CD1c-positive myeloid dendritic cell (primary cell): Measurements from ENCODE around the gene OR10V1.
A peak's percentile ranks its signal among the peaks of the same experiment; 100 is the strongest.

Experiments used
- DNase-seq: peaks from one replicate; pipeline ENCODE4 v3.0.0-alpha.2; 2016; ENCODE audit errors: extremely low spot score

The OR10V1 gene, protein sequence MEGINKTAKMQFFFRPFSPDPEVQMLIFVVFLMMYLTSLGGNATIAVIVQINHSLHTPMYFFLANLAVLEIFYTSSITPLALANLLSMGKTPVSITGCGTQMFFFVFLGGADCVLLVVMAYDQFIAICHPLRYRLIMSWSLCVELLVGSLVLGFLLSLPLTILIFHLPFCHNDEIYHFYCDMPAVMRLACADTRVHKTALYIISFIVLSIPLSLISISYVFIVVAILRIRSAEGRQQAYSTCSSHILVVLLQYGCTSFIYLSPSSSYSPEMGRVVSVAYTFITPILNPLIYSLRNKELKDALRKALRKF

DNA sequence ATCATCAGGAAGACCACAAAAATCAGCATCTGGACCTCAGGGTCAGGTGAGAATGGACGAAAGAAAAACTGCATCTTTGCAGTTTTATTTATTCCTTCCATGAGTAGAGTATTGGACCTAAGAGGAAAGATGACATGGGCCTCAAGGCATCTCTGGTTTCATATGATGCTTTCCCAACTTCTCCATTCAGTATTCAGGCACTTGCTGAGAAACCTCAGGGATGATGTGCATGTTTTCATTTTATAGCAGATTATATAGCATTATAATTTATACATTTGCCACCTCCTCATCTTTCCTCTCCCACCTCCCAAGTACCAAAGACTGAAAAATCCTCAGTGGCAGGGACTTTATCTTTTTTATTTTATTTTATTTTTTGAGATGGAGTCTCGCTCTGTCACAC is at the start of gene OR10V1:
Gene OR10V1 (minus strand): TSS at position 101 of the 400 bp plus-strand sequence. CDS start 0 bp downstream, at position 101.
- DNase-seq, result no peak

DNA sequence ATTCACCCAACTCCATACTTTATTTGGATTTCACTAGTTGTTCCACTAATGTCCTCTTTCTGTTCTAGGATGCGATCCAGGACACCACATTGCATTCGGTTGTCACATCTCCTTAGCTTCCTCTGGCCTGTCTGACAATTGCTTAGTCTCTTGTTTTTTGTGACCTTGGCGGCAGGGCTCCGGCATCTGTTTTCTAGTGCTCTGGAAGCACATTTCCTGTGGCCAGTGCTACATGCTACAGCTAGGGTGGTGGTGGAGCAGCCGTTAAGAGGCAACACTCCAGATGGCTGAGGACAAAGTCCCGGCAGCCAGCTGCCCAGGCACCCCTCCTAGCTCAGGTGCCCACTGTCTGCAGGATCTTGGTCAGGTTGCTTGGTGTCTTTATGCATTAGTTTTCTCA is 48.3 kb upstream of the OR10V1 start:
- no peak for DNase-seq

DNA sequence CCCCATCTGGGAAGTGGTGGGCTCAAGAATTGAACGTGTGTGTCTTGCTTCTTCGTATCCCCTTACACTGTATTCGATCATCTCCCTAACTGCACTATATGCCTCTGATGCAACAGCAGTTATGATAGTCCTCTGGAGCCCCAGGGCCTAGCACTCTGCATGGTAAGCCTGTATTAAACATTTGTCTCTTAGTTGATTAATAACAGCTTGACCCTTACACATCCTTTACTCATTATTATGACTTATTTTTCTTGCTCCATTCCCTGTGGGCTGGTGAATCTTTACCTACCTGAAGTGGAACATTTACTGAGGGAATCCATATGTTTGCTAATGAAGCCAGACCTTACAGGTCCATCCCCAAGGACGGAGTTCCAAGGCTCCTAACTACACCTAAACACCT is 47.1 kb upstream of the OR10V1 start:
- DNase-seq, result no peak

DNA sequence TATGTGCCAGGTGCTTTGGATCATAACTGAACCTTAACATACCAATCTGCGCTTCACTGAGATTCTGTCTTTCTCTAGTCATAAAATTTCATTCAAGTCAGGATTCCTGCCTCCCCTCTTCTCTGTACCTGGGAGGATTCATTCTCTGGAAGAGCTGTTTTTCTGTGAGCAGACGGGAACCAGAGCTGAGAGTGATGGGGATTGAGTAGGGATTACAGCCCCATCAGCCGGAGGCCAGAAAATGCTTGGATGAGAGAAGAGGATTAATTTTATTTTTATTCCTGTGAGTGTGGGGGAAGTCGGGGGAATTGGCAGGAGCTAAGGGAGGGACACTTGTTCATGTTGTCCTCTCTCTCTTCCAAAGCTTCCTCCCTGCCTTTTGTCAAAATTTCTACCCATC is 46.3 kb upstream of the OR10V1 start:
- DNase-seq, result no peak

DNA sequence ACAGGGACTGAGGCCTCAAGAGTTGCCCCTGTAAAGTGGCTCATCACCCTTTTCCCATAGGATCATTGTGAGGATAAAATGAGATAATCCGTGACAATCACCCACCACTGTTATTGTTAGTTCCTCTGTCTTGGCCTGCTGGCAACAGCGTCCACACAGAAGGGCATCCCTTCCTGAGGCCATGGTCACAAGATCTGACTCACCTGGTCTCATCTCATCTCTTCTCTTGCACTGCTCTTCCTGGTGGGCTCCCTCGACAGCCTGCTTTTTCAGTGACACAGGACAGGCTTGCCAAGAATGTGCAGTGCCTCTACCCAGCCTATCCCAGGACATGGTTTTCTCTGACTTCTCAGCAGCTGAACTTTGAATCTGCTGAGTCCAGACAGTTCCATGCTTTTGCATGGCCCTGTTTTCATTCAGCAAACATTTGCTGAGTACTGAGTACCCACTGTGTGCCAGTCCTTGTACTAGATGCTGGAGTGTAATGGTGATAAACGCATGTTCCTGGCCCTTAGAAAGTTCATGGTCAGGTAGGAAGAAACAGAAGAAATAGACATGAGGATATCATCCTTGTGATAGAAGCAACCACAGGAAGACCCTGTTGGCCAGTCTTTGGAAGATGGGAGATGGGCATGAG is 44.9 kb upstream of the OR10V1 start:
- DNase-seq, result no peak

DNA sequence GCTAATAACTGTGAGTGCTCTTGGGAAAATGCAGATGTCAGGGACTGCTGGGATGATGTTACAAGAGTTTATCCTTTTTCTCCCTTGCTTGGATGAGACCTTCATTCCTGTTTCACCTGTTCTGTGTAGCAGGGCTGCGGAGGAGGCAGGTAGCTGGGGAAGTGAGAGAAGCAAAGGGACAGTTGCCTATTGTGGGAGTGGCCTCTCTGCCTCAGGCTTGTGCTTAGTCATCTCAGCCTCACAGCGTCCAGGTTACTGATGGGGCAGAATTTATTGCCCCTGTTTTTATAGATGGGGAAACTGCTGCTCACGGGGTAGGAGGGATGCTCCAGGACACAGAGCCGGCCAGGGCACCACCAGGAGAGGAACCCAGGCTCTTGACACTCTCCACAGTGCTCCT is 43.2 kb upstream of the OR10V1 start:
- peak; percentile 21 for DNase-seq

DNA sequence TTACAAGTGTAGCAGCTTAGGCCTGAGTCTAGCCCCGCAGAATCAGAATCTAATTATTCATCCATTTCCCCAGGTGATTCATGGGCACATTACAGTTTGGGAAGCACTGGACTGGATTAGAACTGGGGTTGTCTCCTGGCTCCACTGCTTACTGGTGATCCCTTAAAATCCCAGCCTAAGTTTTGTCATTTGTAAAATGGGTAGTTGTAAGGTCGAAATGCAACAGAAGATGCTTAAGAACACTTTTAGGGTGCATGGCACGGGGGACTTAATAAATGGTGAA is 42.9 kb upstream of the OR10V1 start:
- no peak for DNase-seq

DNA sequence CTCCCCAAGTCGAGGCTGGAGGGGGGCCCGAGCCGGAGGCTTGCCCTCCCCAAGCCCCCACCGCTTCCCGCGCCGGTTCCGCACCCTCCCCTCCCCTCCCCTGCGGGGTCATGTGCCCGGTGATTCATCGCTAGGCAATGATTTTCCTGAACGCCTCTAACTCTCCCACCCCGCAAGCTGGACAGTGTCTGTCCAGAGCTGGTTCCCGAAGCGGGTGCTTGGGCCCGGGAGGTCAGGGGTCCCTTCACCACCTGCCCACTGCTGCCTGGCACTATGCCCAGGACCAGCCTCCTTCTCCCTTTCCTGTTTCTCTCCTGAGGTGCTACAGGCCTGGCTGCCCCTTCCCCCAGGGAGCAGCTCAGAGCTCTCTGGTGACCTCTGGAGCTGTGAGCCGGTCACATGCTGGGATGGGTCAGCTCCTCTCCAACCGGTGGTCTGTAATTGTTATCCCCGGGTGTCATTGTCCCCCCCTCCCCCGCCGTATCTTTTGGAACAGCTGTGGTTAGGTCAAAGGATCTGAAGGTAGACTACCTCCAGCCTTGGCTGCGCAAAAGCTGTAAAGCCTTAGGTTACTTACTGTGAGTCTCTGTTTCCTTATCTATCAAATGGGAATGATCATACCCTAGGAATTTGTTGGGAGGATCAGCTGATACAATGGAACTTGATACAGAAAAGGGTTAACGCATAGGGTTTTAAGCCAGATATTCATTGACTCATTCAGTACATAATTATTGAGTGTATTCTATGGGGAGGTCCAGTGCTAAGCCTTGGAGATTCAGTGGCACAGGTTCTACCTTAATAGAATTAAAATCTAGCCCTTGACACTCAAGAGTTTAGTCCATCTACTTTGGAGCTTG is 42.3 kb upstream of the OR10V1 start:
- peak; percentile 78 for DNase-seq

DNA sequence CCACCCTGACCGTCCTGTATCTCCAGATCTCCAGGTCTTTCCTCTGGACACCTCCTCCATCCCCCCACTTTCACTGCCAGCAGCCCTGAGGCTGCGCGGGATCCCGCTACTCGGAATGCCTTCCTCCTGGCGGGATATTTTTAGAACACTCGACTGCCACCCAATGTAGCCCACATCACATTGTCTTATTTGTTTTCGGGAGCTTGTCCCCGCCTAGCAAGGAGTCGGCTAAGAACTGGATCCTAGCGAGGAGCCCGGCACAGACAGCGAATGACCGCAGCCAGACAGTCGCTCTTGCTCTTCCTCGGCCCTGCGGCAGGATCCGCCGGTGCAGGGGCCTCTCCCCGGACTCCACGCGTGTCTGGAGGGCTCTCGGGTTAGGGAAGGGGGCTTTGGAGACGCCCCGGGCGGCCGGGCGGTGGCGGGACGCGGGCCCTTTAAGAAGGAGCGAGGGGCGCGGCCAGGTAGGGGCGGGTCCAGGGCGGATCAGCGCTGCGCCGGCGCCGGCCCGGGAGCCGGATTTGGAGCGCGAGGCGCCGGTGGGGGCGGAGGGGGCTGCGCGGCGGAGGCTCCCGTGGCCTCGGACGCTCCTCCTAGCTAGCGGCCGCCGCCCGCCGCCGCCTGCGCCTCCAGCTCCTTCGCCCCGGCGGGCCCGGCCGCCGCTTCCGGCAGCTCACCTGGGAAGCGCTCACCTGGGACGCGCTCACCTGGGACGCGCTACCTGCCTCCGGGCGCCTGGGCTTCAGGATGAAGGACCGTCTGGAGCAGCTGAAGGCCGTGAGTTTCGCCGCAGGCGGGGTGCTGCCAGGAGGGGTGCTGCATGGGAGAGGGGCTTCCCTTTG is 41.4 kb upstream of the OR10V1 start, which contains the start of gene STX3:
Gene STX3 (plus strand): TSS at position 518 of the 842 bp plus-strand sequence. CDS start 230 bp downstream, at position 748.
- DNase-seq, result peak; percentile 82

DNA sequence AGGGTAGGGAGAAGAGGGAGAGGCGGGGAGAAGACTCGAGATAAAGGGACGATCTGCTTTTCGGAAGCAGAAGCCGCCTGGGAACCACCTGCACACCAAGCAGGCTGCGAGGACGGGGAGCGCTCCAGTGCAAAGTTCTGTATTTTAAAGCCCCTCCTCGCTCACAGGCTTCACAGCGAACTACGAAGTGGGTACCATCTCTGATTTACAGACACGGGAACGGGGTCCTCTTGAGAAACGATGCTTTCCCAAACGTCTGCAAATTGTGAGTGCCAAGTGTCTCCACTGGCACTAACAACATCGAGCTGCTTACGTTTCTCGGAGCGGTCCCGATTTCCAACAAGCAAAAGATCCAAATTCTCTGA is 40.8 kb upstream of the OR10V1 start:
- DNase-seq, result peak; percentile 42

DNA sequence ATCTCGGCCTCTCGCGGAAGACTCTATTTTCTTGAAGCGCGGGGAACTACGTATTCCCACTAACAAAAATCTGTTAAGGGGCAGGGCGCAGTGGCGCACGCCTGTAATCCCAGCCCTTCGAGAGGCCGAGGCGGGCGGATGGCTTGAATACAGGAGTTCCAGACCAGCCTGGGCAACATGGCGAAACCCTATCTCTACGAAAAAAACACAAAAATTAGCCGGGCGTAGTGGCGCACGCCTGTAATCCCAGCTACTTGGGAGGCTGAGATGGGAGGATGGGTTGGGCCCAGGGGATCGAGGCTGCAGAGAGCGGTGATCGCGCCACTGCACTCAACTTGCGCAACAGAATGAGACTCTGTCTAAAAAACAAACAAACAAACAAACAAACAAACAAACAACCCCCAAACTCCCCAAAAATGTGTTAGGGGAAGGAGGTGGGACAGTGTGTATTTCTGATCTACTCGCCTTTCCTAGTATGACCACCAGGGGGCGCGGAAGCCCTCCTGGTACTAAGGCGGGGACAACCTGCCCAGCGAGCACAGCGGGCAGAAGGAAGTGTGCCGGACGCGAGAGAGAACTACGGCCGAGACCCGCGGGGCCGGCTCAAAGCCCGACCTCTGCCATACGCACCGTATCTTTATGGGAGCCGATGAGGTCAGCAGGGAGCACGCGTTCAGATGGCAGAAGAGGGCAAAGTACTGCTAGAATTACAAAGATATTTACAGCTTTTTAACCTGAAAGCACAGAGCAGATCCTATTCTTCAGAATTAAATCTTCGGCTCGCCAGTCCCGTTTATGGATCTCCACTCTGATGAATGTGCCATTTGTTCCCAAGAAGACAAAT is 40.2 kb upstream of the OR10V1 start:
- DNase-seq, result peak; percentile 91

DNA sequence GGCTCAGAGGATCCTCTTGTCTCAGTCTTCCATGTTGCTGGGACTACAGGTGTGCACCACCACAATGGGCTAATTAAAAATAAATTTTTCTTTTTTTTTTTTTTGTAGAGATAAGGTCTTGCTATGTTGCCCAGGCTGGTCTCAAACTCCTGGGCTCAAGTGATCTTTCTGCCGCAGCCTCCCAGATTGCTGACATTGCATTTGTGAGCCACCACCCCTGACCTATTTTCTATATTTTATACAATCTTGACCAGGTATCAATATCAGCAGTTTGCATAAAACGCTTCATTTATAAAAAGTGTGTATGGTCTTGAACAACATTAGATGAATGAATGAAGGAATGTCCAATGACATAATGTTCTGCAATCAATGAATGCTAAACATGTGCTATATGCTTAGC is 32.5 kb upstream of the OR10V1 start:
- no peak for DNase-seq

DNA sequence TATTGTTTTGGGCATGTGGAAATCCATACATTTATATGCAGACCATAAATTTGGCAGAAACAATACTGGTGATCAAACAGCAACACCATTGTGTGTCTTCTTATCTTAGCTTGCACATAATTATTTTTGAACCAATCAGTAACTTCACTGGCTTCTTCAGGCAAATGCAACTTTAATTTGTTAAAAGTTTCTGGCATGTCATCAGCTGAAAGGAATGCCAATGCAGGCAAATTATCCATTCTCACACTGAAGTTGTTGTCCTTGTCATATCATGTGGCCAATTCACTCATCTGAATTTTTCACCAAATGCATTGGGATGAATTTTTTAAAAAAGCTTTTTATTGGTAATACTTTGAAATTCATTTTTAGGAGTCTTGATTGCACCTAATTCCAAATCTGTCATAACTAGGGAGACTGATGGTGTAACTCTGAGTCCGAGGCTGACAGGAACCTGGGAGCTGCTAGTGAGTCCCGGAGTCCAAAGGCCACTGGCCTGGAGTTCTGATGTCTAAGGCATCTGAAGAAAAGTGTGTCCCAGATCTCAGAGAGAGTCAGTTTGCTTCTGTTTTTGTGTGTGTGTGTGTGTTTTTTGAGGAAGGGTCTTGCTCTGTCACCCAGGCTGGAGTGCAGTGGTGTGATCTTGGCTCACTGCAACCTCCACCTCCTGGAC is 17.4 kb upstream of the OR10V1 start:
- no peak for DNase-seq

DNA sequence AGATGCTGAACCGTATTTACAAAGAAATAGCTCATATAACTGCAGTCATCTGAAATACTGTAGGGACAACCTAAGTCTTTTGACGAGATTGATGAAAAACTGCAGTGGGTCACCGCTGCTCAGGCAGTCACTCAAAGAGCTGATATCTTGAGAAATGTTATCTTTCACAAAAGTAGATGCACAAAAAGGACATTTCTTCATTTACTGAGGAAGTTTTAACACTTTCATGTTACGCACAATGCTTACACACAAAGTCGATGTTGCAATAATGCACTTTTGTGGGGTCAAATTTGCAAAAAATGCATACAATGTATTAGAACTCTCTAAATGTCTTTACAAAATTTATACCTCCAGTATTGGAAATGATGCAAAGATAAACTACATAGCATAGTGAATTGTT is 16.2 kb upstream of the OR10V1 start:
- DNase-seq, result no peak

DNA sequence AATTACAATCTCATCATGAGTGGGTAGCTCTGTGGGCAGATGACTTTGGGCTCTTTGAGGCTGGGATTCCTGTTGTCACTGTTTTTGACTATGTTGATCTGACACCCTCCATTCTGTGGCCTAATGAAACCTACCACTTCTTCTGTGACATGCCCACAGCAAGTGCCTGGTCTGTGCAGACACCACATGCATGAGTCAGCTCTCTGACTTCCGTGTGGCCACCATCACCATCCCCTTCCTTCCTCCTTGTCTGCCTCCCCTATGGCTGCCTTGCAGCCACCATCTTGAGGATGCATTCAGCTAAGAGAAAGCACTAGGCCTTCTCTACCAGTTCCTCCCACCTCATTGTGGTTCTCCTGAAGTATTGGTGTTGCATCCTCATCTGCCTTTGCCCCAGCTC is 15.3 kb upstream of the OR10V1 start:
- peak; percentile 15 for DNase-seq

DNA sequence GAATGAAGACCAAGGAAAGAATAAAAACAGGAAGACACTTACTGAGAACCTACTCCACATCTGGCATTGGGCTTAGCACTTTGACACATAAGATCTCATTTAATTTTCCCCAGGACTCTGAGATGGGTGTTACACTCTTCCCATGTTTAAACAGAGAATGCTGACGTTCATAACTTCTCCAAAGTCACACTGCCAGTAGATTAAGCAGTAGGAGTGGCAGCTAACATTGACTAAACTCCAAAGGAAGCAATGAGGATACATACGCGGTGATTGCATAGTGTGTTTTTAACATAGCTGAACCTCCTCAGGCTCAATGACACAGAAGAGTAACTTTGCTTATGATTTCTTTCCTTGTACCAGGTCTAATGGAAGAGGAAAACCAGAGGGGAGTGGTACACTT is 14.5 kb upstream of the OR10V1 start:
- DNase-seq, result no peak

DNA sequence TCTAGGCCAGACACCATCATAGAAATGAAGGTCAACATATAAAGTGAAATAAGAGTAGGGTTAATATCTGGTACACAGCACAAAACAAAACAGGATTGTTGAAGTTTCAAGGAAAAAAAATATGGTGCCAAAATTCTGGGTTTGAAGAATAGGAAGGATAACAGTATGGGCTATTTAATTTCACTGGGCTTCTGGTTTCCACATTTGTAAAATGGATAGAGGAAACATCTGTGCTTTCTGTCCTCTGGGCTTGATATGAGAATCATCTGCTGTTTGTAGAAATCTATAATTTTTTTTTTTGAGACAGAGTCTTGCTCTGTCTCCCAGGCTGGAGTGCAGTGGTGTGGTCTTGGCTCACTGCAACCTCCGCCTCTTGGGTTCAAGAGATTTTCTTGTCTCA is 13.8 kb upstream of the OR10V1 start:
- no peak for DNase-seq

DNA sequence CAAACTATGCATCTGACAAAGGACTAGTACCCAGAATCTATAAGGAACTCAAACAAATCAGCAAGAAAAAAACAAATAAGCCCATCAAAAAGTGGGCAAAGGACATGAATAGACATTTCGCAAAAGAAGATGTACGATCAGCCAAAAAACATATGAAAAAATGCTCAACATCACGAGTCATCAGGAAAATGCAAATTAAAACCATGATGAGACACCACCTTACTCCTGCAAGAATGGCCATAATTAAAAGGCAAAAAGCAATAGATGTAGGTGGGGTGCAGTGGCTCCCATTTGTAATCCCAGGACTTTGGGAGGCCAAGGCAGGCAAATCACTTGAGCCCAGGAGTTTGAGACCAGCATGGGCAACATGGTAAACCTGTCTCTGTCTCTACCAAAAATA is 10.4 kb upstream of the OR10V1 start:
- DNase-seq, result no peak

DNA sequence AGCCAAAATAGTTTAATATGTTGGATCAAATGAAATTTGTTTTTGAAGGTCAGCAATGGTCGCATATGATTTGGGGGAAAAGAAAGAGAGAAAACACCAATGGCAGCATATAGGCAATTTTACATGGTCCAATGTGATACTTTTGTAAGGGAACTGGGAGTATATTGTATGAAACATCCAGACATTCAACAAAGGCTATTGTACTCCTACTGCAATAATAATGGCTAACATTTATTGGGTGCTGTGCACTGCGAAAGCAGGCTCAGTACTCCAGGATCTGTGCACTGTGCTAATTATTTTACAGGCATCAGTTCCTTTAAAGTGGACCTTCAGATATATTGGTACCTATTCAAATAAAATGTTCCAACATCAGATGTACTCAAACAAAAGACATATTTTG is 5.9 kb upstream of the OR10V1 start:
- DNase-seq, result no peak

DNA sequence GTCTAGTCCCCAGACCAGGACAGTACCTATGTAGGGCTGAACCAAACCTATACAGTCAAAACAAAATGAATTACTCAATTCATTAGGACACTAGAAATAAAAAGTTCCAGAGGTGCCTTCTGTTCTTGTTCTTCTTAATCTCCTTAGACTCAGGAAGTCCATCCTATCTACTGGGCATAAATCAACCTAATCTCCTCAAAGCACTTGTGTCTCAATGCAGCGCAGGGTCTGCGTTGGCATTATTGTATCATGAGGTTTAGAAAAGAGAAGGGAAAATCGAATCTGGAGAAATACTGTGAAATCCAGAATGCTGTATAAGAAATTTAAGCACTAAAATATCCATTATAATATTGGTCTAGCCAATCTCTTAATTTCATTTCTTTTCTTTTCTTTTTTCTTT is 2.4 kb upstream of the OR10V1 start:
- DNase-seq, result no peak
